ENCODE results near the gene ENTPD2. TPM values are rescaled to one million over a fixed set of nuclear protein-coding genes. Genes with fewer than 3 reads are reported as not detected.

ENTPD2 gene
- total and polyA plus RNA-seq, 9 of the 15 experiments (the other 6 are each of a cell fraction or from before 2014, with no cell fraction given), result 0.04 to 0.60 (median 0.14) TPM; not detected in 4

DNA sequence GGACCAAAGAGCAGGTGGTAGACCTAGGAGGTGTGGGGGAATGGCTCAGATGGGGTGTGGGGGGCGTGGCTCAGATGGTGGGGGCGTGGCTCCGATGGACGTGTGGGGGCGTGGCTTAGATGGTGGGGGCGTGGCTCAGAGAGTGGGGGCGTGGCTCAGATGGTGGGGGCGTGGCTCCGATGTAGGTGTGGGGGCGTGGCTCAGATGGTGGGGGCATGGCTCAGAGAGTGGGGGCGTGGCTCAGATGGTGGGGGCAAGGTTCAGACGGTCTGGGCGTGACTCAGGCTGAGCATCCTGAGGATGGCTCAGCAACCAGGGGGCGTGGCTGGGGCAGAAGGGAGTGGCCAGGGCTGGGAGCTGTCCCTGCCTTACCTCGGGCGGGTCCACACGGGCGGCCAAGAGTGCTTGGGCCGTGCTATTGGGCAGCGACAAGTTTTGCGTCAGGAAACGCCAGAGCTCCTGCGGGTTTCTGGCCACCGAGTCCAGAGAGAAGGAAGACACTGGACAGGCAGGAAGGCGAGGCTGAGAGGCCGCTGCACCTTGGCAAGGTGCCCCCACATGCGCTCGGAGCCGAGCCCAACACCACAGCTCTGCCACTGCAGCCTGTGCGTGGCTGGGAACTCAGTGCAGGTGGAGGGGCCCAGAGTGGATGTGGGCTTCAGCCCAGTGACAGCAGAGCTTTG, 31.7 kb downstream of the ENTPD2 start:
- FAIRE-seq (peak; percentile 99), ATAC-seq (peak; percentile 100), DNase-seq (ENCODE audit: extremely low read depth in 1 of 4, low spot score in 3 of 4) (peak; percentile 91 to 98 (median 94))
- WGBS (ENCODE audit: insufficient coverage, low coverage, missing lambda C conversion rate), result 25% methylated on average over 18 of the region's 30 CpGs
- Histone ChIP-seq H3K27ac (ENCODE audit: extremely low read depth, low read depth, low read length) (no peak overlapping the region), H3K4me3 (no peak overlapping the region), H3K36me3 (ENCODE audit: control insufficient read depth, insufficient read depth, low read length) (no peaks in the 10 kb centered on the region), H3K4me1 (replicated peaks in 1 of 2; ENCODE audit: control insufficient read depth in 2 of 2, insufficient read depth in 2 of 2, low read length in 2 of 2) (peaks cover 4 to 91% of the 10 kb centered on the region in 2 experiments), H3K9me3 (replicated peaks; ENCODE audit: control insufficient read depth, insufficient read depth, low read depth, low read length) (no peaks in the 10 kb centered on the region), H3K9ac (ENCODE audit: insufficient read depth in 1 of 2, low read depth in 2 of 2, low read length in 2 of 2) (peak overlapping the region in 1 of 2 experiments; percentile 11; a peak in 2 of 4 replicates), H4K20me1 (replicated peaks; ENCODE audit: control insufficient read depth, insufficient read depth, low read length) (0 out of 2 replicates have a peak, but pooled peaks cover 5% of the 10 kb centered on the region), H3K4me2 (ENCODE audit: insufficient read depth, low read length) (peak overlapping the region; percentile 18; the same call in 1 of the 2 replicates), H3K27me3 (ENCODE audit: control insufficient read depth in 2 of 2, insufficient read depth in 2 of 2, low read length in 2 of 2) (no peaks in the 10 kb centered on the region), H3K9me1 (ENCODE audit: control insufficient read depth, insufficient read depth, low read length) (no peaks in the 10 kb centered on the region), H2AFZ (ENCODE audit: low read depth, low read length) (0 out of 2 replicates have a peak overlapping the region, but pooled peaks have one; percentile 34), H3K79me2 (ENCODE audit: control insufficient read depth, insufficient read depth, low read length) (no peaks in the 10 kb centered on the region)
- ChIA-PET CTCF (ENCODE audit: low intra/inter-chr PET ratio) (no interaction called here), POLR2A (interaction anchor here (0.6 to 1.1 kb wide), 5 partner anchors 12 to 1574 kb away, joined by 3 to 4 read pairs (median 3); partner anchors contain the start of gene PTGDS)
- BruUV-seq (replicated peaks), result no TSS peak
- intact Hi-C loops (cut with micrococcal nuclease) (no loop called here), in situ Hi-C loops (cut with MboI) (no loop called here)
- TF ChIP-seq, protein P1, sequence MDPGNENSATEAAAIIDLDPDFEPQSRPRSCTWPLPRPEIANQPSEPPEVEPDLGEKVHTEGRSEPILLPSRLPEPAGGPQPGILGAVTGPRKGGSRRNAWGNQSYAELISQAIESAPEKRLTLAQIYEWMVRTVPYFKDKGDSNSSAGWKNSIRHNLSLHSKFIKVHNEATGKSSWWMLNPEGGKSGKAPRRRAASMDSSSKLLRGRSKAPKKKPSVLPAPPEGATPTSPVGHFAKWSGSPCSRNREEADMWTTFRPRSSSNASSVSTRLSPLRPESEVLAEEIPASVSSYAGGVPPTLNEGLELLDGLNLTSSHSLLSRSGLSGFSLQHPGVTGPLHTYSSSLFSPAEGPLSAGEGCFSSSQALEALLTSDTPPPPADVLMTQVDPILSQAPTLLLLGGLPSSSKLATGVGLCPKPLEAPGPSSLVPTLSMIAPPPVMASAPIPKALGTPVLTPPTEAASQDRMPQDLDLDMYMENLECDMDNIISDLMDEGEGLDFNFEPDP (CRISPR knock-in tag; IDR thresholded peaks at IDR 0.05), result no peak
- TF ChIP-seq MBD2 (IDR thresholded peaks at IDR 0.05; ENCODE audit: borderline replicate concordance, low read depth) (0 out of 2 replicates have a peak, but pooled peaks have one; percentile 18), ATF7 (IDR thresholded peaks at IDR 0.05) (peak; percentile 21; the same call in 1 of the 2 replicates), CREM (IDR thresholded peaks at IDR 0.05; ENCODE audit: low read depth) (peak; percentile 75), ZNF354B (CRISPR knock-in tag; IDR thresholded peaks at IDR 0.05) (no peak), KLF1 (tag; IDR thresholded peaks at IDR 0.05) (0 out of 2 replicates have a peak, but pooled peaks have one; percentile 26), ZNF316 (IDR thresholded peaks at IDR 0.05) (0 out of 2 replicates have a peak, but pooled peaks have one; percentile 7), JUND (IDR thresholded peaks at IDR 0.05; ENCODE audit: borderline replicate concordance, low read depth, low read length) (peak; percentile 72; the same call in 1 of the 2 replicates), JUND (tag; IDR thresholded peaks at IDR 0.05; ENCODE audit: borderline replicate concordance, low read depth, low read length) (peak; percentile 54; the same call in 1 of the 3 replicates), NELFE (IDR thresholded peaks at IDR 0.05; ENCODE audit: insufficient read depth, insufficient read length) (no peak), FIP1L1 (IDR thresholded peaks at IDR 0.05; ENCODE audit: low read depth, low read length, poor library complexity, severe bottlenecking) (peak; percentile 14), L3MBTL2 (IDR thresholded peaks at IDR 0.05) (no peak), NR2C2 (CRISPR knock-in tag; IDR thresholded peaks at IDR 0.05) (no peak), NR2C2 (tag; IDR thresholded peaks at IDR 0.05) (peak; percentile 63), HDGF (IDR thresholded peaks at IDR 0.05) (0 out of 2 replicates have a peak, but pooled peaks have one; percentile 73), CTBP1 (IDR thresholded peaks at IDR 0.05; ENCODE audit: borderline replicate concordance) (peak; percentile 79), NRF1 (conservative IDR thresholded peaks at IDR 0.05 in 1 of 2, IDR thresholded peaks at IDR 0.05 in 1 of 2) (peak; percentile 64 to 73), RBBP5 (IDR thresholded peaks at IDR 0.05; ENCODE audit: borderline replicate concordance, insufficient read depth, low read length, poor library complexity, severe bottlenecking) (peak; percentile 16), MAZ (CRISPR knock-in tag; conservative IDR thresholded peaks at IDR 0.05 in 1 of 2, IDR thresholded peaks at IDR 0.05 in 1 of 2) (peak; percentile 55 to 77; a peak in 2 of 4 replicates)
- TF ChIP-seq, protein P2, sequence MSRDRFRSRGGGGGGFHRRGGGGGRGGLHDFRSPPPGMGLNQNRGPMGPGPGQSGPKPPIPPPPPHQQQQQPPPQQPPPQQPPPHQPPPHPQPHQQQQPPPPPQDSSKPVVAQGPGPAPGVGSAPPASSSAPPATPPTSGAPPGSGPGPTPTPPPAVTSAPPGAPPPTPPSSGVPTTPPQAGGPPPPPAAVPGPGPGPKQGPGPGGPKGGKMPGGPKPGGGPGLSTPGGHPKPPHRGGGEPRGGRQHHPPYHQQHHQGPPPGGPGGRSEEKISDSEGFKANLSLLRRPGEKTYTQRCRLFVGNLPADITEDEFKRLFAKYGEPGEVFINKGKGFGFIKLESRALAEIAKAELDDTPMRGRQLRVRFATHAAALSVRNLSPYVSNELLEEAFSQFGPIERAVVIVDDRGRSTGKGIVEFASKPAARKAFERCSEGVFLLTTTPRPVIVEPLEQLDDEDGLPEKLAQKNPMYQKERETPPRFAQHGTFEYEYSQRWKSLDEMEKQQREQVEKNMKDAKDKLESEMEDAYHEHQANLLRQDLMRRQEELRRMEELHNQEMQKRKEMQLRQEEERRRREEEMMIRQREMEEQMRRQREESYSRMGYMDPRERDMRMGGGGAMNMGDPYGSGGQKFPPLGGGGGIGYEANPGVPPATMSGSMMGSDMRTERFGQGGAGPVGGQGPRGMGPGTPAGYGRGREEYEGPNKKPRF (IDR thresholded peaks at IDR 0.05; ENCODE audit: low read depth, low read length), result no peak

Data from K562 (cell line).